HG03280 (cell line): Measurements from ENCODE around the gene AGAP1.

Source experiments
- ATAC-seq: cut with Tn5 transposase; IDR thresholded peaks from one replicate; pipeline ENCODE4 v1.9.1; 2021; ENCODE audit warnings: mild to moderate bottlenecking, moderate library complexity; ENCODE audit not compliant: unreplicated experiment

Gene AGAP1

DNA sequence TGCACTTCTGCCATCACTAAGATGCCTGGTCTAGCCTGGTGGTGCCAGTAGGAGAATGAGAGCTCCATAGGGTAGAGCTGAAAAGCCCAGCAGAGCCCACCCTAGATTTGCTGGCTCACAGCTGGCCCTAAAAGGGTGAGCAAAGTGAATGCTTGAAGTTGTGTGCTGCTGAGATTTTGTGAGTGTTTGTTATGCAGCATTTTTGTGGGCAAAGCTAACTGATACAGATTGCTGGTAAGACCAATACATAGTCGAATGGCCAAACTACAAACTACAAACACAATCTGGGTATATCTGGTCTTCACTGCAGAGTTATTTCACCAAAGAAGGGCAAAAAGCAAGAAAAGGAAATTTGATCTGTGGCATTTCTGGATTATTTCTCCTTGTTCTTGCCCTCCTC, 7.1 kb upstream of the AGAP1 start:
- no peak for ATAC-seq

DNA sequence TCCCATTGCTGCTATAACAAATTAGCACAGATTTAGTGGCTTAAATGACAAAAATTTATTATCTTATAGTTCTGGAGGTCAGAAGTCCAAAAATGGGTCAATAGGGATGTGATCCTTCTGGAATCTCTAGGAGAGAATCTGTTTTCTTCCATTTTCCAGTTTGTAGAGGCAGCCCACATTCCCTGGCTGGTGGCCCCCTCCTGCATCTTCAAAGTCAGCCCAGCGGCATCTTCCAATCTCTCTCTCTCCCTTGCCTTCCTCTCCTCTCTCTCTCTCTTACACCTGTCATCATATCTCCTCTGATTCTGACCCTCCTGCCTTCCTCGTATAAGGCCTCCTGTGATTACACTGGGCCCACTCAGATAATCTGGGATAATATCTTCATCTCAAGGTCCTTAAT, 3.9 kb upstream of the AGAP1 start:
- no peak for ATAC-seq

DNA sequence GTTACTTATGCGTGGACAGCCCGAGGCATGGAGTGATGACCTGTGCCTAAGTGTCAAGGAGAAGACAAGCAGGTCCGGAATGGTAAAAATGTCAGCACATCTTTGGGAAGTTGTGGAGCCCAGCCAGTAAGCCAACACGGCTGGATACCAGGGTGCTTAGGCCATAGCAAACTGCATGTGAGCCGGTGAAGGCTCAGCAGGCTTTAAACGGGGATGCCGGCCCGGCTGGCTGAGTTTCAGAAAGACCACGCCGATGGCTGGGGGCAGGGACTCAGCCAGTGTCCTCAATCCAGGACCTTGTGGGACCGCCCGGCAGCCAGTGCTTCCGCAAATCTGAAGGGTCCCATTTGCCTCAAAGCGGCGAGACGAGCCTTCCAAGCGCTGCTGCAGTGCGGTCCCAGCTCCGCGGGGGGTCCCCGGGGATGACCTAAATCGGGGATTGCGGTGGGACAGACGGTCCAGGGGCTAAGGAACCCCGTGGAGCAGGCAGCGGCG, 946 bp upstream of the AGAP1 start:
- no peak for ATAC-seq

DNA sequence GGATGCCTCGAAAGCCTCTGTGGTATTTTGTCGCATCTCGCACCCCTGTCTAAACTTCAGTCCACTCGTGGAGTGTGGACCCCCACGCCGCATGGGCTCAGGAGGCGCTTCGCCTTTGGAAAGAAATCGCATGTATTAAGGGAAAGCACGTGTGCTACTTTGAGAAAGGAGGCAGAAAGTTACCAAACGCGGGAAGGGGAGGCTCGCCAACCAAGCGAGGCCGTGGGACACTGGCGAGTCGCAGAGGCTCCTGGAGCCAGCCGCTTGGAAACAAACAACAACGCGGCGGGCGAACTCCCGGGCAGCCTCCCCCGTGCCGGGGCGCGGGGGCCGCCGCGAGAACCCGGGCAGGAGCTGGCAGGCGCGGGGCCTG, 455 bp upstream of the AGAP1 start:
- ATAC-seq, result no peak

- no peak for ATAC-seq
Observed at GRCh38 chr2:235494716-235495372, 1.0 kb downstream of the AGAP1 start.

- ATAC-seq, result no peak
Observed at GRCh38 chr2:235495373-235496238, 1.8 kb downstream of the AGAP1 start.

DNA sequence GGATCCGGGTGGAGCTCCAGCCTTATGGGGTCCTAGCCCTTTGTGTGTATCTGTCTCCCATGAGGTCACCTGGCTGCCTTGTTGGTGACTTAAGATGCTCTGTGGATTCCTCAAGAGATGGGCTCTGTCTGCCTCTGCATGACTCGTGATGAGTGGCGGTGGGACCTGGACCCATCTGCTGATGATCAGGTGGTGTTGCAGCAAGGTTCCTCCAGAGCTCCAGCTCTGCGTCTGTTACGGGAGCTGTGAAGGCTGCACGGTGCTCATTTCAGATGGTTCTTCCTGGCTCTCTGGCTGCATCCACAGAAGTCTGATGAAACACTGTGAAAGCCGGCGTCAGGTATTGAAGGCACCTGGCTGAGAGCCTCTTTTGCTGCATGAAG, 2.4 kb downstream of the AGAP1 start:
- no peak for ATAC-seq

DNA sequence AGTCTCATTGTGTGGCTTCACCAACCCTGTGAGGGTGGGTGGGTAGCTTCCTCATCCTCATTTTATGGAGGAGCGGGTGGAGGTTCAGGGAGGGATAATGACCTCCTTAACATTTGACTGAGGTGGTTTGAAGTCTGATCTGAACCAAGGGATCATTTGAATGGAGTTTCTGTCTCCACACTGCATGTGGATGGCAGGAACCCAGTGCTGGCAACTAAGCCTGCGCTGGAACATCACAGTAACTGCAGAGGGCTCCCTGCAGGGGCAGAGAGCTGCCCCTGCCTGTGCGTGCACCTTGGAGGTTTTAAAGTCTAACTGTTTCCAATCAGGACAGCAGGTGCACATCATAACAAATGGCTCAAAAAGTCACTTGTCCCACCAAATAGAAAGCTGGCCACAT, 3.3 kb downstream of the AGAP1 start:
- no peak for ATAC-seq

DNA sequence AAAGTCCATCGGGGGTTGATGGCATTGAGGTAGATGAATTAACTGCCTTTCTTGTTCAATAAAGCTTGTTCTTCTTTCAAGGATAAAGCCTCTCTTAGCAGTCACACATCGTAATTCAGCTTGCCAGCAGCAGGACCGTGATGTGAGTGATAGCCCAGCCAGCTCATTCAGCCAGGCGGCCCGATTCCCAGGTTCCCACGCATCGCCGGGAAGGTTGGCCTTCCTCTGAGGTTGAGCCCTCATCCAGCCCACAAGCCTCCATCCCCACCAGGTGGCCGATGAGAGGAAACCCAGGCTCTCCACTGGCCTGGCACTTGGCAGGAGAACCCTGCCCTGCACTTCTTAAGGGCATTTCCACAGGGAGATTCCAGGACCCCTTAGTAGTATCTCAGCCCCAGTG, 4.7 kb downstream of the AGAP1 start:
- ATAC-seq, result no peak

- ATAC-seq, result no peak
Observed at GRCh38 chr2:235498946-235499812, 5.3 kb downstream of the AGAP1 start.

DNA sequence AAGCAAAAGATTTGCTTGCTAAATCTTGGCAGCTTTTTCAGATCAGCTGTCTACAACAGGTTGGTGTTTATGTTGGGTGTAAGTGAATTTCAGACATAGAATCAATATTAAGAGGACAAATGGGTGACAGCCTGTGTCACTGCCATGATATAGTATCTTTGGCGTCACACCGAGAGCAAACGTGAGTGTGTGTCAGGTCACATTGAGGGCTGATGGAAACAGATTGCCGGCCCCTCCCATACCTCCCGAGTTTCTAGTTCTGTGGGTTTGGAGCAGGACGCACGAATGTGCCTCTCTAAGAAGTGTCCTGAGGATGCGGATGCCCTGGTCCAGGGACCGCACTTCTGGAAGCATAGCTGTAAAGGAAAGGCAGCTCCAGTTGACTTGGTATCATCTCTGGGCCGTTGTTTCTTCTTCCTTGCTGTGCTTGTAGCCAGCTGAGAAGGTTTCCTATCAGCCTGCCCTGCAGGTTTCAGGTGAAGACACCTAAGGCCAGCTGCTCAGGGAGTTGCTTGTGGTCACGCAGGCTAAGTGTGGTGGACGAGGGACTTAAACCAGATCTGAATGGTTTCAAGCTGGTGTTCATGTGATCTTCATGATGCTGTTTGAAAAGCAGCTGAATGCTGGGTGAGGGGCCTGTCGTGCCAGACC, 6.4 kb downstream of the AGAP1 start:
- ATAC-seq, result no peak

DNA sequence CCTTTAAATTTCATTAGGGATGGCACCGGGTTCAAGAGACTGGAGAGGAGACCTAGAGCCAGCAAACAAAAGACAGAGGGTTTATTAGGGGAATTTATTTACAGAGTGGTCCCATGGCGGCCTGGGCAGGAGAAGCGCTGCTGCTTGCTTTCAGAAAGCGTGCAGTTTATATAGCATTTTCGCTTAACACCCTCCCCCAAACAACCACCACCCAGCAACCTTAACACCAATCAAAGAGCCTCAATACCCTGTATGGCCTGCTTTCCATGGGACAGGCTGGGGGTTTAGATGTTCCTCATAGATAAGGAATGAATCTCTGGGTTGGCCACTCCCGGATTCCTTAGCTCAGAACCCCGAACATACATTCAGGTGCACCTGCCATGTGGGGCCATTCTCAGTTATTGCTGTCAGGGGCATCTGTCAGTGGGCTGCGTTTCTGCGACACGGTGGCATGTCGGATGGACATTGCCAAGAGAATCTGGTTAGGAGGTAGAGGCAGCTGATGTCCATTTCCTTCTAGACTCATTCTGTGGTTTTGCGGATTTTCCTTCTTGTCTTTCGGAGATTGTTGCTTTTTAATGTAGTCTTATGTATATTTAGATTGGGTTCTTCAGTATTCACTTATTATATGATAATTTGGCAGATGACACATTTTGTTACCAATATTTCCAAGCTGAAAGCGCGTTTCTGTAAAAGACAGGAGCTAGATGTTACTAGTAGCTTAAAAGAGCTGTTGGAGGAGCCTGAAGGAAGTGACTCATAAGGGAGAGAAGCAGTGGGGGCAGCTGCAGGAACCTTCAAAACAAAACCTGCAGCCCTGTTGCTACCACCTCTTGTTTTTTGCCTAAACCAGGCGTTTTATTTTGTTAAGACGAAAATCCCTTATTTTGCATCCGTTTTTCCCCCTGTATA, 7.2 kb downstream of the AGAP1 start:
- no peak for ATAC-seq

- no peak for ATAC-seq
Observed at GRCh38 chr2:235501673-235502031, 7.8 kb downstream of the AGAP1 start.

- no peak for ATAC-seq
Observed at GRCh38 chr2:235502336-235502735, 8.5 kb downstream of the AGAP1 start.

GRCh38 chr2:235504441-235505180, 10.8 kb downstream of the AGAP1 start:
- ATAC-seq, result no peak

DNA sequence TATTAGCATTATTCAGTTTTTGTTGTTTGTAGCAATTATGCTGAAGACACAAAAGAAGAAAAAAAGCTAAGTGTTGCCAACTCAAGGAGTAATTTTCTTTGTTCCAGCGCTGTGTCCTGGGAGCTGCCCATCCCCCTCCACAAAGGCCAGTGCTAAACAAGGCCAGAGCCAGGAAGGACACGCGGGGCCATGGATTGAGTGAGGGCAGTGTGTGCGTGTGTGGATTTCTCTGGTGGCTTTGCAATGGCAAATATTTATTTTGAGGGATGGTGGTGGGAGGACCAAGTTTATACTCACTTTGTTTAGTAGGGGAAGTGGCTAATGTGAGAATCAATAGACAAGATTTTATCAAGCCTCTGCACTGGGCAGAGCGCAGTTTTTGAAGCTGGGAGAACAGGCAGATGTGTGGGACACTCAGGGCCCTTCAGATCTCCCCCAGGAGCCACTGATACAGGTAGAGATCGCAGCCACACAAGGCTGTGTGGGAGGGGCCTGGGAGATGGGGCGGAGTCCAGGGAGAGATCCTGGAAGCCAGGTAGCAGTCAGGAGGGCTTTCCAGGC, 11.4 kb downstream of the AGAP1 start:
- no peak for ATAC-seq

- no peak for ATAC-seq
Observed at GRCh38 chr2:235506291-235506996, 12.6 kb downstream of the AGAP1 start.

- ATAC-seq, result no peak
Observed at GRCh38 chr2:235506997-235507615, 13.3 kb downstream of the AGAP1 start.
